ENCODE measurements around the gene NONO.

DNA sequence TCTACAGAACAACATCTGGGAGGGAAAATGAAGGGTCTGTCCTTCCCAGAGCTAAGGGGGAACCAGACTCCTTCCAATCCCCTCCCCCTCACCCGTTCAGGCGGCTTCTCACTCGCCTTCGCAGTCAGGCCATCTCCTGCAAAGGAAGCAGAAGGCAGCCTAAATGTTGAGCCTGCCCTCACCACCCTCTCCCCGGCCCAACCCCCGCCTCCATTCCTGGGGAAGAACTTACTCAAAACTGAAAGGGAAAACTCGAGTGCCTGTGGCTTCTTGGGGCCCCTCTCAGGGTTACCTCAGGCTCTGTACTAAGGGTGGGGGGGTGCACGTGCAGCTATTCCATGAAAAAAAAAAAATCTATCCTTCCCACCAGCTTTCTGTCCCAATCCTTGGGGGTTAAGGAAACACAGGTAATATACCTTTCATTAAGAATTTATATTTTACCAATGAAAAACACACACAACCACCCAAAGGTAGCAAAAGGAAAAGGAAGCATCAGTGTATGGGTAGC is 31.9 kb upstream of the NONO start:
- TF ChIP-seq CTCF (IDR thresholded peaks at IDR 0.05) (no peak), EZH2phosphoT487 (IDR thresholded peaks at IDR 0.05) (no peak), EZH2 (IDR thresholded peaks at IDR 0.05) (no peak)
